ENCODE results near the gene MEI1.
A peak's percentile ranks its signal among the peaks of the same experiment; 100 is the strongest.

Gene MEI1

DNA sequence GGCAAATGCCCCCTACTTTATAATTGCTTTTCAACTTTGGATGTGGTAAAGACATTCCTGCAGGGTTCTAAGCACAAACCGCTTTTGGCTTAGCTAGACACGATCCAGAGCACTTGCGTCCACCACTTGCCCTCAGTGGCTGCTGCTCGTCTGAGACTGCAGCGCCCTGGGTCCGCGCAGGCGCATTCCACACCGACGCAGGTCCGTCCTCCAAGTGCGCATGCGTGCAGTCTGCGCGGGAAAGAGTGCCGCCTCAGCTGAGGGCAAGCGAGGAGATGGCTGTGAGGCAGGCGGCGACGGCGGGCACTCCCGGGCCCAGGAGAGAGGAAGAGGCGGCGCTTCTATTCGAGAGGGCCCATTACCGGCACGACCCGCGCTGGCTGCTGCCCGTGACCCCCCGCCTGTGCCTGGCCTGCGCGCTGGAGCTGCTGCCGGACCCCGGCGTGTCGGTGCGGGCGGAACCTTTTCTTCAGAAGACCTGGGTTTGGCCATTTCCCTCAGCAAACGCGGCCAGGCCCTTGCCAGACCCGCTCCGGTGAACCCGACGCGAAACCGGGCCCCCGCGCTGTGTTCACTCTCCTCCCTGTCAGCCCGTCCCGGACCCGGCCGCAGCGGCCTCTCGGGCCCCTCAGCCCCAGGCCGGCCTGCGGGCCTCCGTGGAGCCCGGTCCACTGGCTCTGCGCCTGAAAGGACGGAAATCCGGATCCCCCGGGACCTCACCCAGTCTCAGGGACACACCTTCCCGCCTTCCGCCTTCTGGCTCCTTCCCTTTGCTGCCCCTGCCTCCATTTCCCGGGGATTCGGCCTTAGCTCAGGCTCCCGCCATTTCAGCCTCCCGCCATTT is at the start of gene MEI1:
Gene MEI1, plus strand, starts transcription at position 240 of the 844 bp plus-strand sequence. Its CDS starts 36 bp downstream, at position 276.
- peak; percentile 30 for DNase-seq (ENCODE audit: extremely low read depth, low read depth)

DNA sequence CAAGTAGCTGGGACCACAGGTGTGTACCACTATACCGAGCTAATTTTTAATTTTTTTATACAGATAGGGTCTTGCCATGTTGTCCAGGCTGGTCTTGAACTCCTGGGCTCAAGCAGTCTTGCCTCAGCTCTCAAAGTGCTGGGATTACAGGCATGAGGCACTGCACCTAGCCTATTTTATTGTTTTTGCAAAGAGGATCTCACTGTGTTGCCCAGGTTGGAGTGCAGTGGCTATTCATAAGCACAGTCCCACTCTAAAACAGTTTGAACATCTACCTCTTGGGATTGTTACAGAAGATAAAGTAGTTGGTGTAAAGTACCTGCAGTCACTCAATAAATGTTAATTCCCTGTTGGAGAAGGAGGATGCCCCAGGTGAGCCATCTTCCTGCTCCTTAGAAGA is 49.1 kb upstream of the MEI1 start:
- no peak for TF ChIP-seq CTCF (IDR thresholded peaks at IDR 0.05; ENCODE audit: low read depth, low read length)
- no peak for DNase-seq (ENCODE audit: extremely low read depth, low read depth)

More for the DNA sequence above, at the start of gene MEI1:
- TF ChIP-seq CTCF (IDR thresholded peaks at IDR 0.05; ENCODE audit: low read depth, low read length), result no peak

GRCh38 chr22:41650821-41651220 is 48.5 kb upstream of the MEI1 start:
- no peak for TF ChIP-seq CTCF (IDR thresholded peaks at IDR 0.05; ENCODE audit: low read depth, low read length)
- DNase-seq (ENCODE audit: extremely low read depth, low read depth), result no peak

GRCh38 chr22:41654322-41654721 is 45.0 kb upstream of the MEI1 start:
- TF ChIP-seq CTCF (IDR thresholded peaks at IDR 0.05; ENCODE audit: low read depth, low read length), result no peak
- DNase-seq (ENCODE audit: extremely low read depth, low read depth), result no peak

DNA sequence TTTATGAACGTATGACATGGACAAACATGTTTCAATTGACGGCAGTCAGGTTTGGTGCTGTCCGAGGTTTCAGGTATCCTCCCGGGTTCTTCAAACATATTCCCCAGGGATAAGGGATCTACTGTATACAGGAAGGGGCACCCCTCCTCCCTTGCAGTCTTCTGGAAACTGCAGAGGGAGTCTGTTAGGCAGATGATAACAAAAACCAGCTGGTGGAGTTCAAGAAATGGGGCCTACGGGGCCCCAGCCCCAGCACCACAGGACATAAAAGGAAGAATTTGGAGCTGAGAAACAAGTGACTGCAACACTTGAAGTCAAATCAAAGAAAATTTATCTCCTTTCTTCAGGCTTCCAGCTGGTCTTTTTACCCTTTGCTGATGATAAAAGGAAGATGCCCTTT is 42.7 kb upstream of the MEI1 start:
- no peak for DNase-seq (ENCODE audit: extremely low read depth, low read depth)
- no peak for TF ChIP-seq CTCF (IDR thresholded peaks at IDR 0.05; ENCODE audit: low read depth, low read length)

DNA sequence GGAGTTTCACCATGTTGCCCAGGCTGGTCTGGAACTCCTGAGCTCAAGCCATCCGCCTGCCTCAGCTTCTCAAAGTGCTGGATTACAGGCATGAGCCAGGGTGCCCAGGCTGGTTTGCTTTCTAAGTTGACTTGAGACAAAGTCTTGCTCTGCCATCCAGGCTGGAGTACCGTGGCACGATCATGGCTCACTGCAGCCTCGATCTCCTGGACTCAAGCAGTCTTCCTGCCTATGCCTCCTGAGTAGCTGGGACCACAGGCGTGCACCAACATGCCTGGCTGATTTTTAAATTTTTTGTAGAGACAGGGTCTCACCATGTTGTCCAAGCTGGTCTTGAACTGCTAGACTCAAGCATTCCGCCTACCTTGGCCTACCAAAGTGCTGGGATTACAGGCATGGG is 41.6 kb upstream of the MEI1 start:
- DNase-seq (ENCODE audit: extremely low read depth, low read depth), result no peak
- no peak for TF ChIP-seq CTCF (IDR thresholded peaks at IDR 0.05; ENCODE audit: low read depth, low read length)

GRCh38 chr22:41658869-41659268 is 40.4 kb upstream of the MEI1 start:
- DNase-seq (ENCODE audit: extremely low read depth, low read depth), result no peak
- no peak for TF ChIP-seq CTCF (IDR thresholded peaks at IDR 0.05; ENCODE audit: low read depth, low read length)

All from AG09319 (cell line).